Muscle of leg (tissue), 11 donors: ENCODE data around the gene BZW1. TPM values are rescaled to one million over a fixed set of nuclear protein-coding genes. Genes with fewer than 3 reads are reported as not detected.
A peak's percentile ranks its signal among the peaks of the same experiment; 100 is the strongest.
"Not testable (repeated sequence)": the region's sequence is repeated elsewhere in the genome, so short reads cannot be mapped to it uniquely, and the experiment has no call there.

Experiments
- DNase-seq: peaks from one replicate; pipeline ENCODE4 v3.0.0; 2013
- H3K27ac ChIP-seq: one replicate; pipeline ENCODE4 v1.5.1; 2013; ENCODE audit warnings: mild to moderate bottlenecking, low read length, control low read depth
- H3K27me3 ChIP-seq: one replicate; pipeline ENCODE4 v1.6.1; 2013; ENCODE audit warnings: low read length; ENCODE audit not compliant: control insufficient read depth, insufficient read depth
- H3K36me3 ChIP-seq: one replicate; pipeline ENCODE4 v1.6.1; 2013; ENCODE audit warnings: low read length; ENCODE audit not compliant: control insufficient read depth, insufficient read depth
- H3K4me1 ChIP-seq: one replicate; pipeline ENCODE4 v1.6.1; 2013; ENCODE audit warnings: low read length; ENCODE audit not compliant: control insufficient read depth, insufficient read depth
- H3K4me3 ChIP-seq: one replicate; pipeline ENCODE4 v1.5.1; 2013; ENCODE audit warnings: low read length, control low read depth
- H3K9me3 ChIP-seq: replicated peaks from 2 replicates; pipeline ENCODE4 v1.6.1; 2013; ENCODE audit warnings: low read depth, low read length; ENCODE audit not compliant: control insufficient read depth
- WGBS: methylation state at CpG from one replicate; pipeline ENCODE4 v1.1.5; 2013; ENCODE audit warnings: missing lambda C conversion rate; ENCODE audit not compliant: insufficient coverage; 5-methylcytosine and 5-hydroxymethylcytosine counted together
- polyA plus RNA-seq, 8 donors: library from polyadenylated mRNA; unstranded; fragments of 120-200 nt; gene quantifications; one replicate each; pipeline versions ENCODE4 v1.2.1 to v1.2.3, GENCODE V29; 2013; ENCODE audit warnings: inconsistent platforms in 1 of 8, low replicate concordance in 1 of 8; ENCODE audit not compliant: insufficient read length in 8 of 8, insufficient read depth in 1 of 8
- total RNA-seq: library from RNA; stranded (reverse); fragments of 120-200 nt; gene quantifications from one replicate; pipeline ENCODE4 v1.2.4, GENCODE V29; 2013

BZW1 gene
- total and polyA plus RNA-seq, 9 donors = 84.7 to 193 (median 131) TPM

DNA sequence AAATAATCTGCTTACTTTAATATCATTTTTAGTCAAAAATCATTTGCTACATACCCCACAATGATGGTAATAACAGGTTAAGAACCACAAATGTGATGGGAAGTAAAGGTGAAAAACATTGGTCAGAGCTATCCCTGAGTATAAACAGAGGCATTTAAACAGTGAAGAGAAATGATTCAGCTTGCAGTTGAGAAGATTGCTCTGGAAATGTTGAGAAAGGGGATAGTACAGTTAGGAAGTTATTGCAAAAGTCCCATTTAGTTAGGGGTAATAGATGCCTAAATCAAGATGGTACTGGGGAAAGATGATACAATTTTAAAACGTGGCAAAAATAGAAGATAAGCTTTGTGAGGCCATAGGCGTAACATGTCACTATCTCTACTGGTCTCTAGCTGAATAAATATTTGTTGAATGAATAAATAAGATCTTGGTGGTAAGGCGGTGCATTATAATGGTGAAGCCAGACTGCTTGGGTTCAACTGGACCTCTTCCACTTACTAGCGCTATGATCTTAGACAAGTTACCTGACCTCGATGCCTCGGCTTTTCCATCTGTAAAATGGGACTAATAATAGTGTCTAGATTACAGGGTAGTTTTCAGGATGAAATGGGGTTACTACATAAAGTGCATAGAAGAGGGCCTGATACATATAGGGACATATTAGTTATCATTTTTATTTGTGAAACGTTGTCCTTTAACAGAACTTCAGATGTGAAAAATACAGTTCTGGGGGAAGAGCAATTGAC is 2.0 kb upstream of the BZW1 start:
- Histone ChIP-seq H3K4me1 (peaks cover 5% of the 10 kb centered on the region), H3K27ac (no peak overlapping the region), H3K9me3 (no peaks in the 10 kb centered on the region), H3K4me3 (no peak overlapping the region), H3K27me3 (no peaks in the 10 kb centered on the region), H3K36me3 (peaks cover 6% of the 10 kb centered on the region)
- WGBS = 87% methylated on average over 4 of the region's 7 CpGs
- no peak for DNase-seq

DNA sequence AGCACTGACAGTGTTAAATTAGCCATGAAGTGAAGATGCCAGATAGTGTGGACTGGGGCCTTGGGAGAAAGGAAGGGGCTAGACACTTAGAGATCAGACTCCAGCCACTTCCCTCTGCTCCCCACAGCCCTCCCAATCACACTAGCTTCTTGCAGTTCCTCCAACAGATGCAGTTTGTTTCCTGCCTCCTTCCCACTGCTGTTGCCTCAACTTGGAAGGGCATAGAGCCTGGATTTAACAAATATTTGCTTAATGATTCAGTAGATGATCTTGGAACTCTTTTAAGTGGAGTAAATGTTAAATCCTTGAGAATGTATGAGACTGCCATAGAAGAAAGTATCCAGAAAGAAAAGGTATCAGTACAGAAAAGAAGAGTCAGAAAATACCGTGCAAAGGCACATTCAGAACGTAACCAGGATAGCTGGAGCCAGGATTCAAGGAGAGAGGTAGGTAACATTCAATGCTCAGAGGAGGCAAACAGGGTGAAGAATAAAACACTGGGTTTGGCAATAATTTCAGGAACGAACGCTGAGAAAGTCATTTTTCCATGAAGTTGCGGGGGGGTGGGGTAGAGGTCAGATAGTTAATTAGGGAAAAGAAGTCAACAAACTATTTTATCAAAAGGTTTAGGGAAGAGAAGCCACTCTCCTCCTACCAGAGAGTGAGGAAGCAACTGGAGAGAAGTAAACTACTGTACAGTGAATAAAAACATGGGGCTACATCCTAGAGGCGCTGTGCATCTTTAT is 1.3 kb upstream of the BZW1 start:
- peak overlapping the region; percentile 86 for H3K27ac ChIP-seq

DNA sequence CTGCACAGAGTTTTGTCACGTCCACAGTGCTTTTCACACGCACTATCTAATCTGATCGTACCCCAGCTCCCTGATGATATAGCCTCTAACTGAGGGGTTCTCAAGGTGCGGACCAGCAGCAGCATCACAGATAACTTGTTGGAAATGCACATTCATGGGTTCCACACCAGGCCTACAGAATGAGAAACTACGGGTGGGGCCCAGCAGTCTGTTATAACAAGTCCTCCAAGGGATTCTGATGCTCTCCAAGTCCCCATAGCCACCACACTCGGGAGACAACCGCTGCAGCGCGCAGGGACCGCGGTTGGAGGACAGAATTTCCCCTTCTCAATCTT is 745 bp upstream of the BZW1 start:
- H3K4me3 ChIP-seq = peak overlapping the region; percentile 46
- peaks cover 5% of the 10 kb centered on the region for H3K4me1 ChIP-seq
- H3K9me3 ChIP-seq = no peaks in the 10 kb centered on the region
- WGBS = 12% methylated on average over 4 of the region's 11 CpGs
- H3K27ac ChIP-seq = peak overlapping the region; percentile 86
- peaks cover 11% of the 10 kb centered on the region for H3K36me3 ChIP-seq
- DNase-seq = no peak
- H3K27me3 ChIP-seq = no peaks in the 10 kb centered on the region

More for the DNA sequence above, 1.3 kb upstream of the BZW1 start:
- no peaks in the 10 kb centered on the region for H3K27me3 ChIP-seq
- WGBS = 40% methylated on average over 1 of the region's 6 CpGs
- no peaks in the 10 kb centered on the region for H3K9me3 ChIP-seq
- H3K36me3 ChIP-seq = peaks cover 9% of the 10 kb centered on the region
- DNase-seq = peak; percentile 20
- H3K4me3 ChIP-seq = peak overlapping the region; percentile 46
- H3K4me1 ChIP-seq = peaks cover 5% of the 10 kb centered on the region

DNA sequence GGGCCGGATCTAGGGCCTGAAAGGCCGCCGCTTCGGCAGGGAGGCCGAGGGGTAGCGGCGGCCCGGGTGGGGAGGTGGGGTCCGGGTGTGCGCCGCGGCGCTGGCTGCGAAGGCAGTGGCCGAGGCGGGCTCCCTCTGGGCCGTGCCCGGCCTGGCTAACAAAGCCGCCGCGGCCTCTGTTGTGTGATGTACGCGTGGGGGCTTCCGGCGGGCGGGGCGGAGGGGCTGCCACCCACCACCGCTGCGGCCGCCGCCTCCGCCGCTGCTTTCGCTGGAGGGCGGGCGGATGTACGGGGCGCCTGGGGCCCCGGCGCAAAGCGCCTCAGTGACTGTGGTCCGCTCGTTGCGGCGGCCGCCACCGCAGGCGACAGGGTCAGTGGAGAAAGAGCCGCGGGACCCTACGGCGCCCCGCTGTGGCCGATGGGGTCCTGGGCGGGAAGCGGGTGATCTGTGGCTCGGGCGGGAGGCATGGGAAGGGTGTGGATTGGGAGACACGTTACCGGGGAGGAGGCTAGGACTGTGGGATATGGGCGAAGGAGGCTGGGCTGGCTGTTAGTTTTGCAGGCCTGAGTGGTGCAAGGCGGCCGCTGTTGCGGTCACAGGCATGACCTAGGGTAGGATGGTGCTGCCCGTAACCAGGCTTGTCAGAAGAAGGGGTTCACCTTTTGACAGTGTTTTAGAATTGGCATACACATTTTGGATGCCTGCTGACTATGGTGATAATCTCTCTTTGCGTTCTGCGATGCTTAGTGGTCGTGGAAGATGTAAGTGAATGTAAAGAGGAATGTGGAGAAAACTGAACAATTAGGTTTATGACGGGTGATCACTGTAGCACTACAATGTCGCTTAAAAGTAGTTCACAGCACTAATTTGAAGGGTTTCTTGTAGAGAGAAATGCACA is 662 bp downstream of the BZW1 start:
- WGBS = 1% methylated on average over 67 of the region's 70 CpGs
- Histone ChIP-seq H3K36me3 (peaks cover 19% of the 10 kb centered on the region), H3K9me3 (no peaks in the 10 kb centered on the region), H3K4me3 (peak overlapping the region; percentile 54), H3K27me3 (no peaks in the 10 kb centered on the region), H3K27ac (peak overlapping the region; percentile 99), H3K4me1 (peaks cover 5% of the 10 kb centered on the region)
- peak; percentile 80 for DNase-seq

DNA sequence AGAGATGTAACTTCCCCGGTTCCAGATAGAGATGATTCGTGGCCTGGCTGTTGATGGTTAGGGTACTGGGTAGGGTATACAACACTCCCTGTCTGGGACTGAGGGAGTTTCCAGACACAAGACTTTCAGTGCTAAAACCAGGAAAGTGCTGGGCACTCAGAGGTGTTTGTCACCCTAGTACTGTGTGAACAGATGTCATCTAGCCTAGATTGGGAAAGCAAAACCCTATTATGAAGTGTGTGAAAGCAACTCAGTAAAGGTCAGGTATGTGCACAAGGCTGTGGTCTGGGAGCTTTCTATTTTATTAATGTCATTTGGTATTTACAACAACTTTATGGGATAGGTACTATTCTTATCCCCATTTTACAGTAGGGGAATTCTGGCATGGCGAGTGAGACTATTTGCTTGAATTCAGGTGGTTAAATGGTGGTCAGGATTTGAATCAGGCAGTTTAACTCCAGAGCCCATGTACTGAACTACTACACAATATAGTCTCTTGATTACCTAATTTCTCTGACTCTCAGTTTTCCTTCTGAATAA is 2.6 kb downstream of the BZW1 start:
- Histone ChIP-seq H3K27me3 (no peaks in the 10 kb centered on the region), H3K27ac (no peak overlapping the region), H3K36me3 (peaks cover 37% of the 10 kb centered on the region), H3K4me3 (no peak overlapping the region), H3K4me1 (peaks cover 5% of the 10 kb centered on the region), H3K9me3 (no peaks in the 10 kb centered on the region)
- no peak for DNase-seq
- WGBS = no CpG with 5 or more reads among the region's 3 CpGs

DNA sequence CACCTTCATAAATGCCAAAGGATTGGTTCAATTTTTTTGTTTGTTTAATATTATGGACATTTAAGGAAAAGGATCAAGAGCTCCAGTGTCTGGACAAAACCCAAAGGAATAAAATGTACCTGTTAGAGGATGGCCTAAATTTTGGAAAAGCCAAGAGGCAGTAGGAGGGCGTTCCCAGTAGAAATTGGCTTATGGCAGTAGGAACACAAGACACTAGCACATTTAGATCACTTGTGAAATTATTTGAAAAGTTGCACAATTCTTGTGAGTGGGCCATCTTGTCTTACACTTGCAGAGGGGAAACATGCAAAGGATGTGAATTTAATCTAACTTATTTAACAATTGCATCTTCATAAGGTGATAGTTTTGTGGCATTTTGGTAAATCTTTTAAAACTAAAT is 3.2 kb downstream of the BZW1 start:
- no CpG with 5 or more reads among the region's 1 CpG for WGBS
- no peak overlapping the region for H3K4me3 ChIP-seq
- no peaks in the 10 kb centered on the region for H3K27me3 ChIP-seq
- H3K4me1 ChIP-seq = peaks cover 5% of the 10 kb centered on the region
- DNase-seq = no peak
- no peaks in the 10 kb centered on the region for H3K9me3 ChIP-seq
- H3K27ac ChIP-seq = no peak overlapping the region
- H3K36me3 ChIP-seq = peaks cover 39% of the 10 kb centered on the region

DNA sequence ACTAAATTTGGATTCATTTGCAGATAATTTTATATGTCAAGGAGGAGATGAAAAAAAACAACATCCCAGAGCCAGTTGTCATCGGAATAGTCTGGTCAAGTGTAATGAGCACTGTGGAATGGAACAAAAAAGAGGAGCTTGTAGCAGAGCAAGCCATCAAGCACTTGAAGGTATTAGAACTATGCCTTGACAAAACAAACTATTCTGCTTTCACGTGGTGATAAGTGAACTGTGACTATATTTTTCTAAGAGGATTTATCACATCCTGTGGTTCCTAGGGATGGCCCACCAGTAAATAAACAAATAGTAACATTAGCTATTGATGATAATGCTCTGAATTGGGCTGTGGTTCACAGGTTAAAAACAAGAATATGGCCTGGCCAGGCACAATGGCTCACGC is 7.0 kb downstream of the BZW1 start:
- H3K36me3 ChIP-seq = peaks cover 59% of the 10 kb centered on the region
- H3K4me1 ChIP-seq, H3K4me3 ChIP-seq, DNase-seq, H3K9me3 ChIP-seq, H3K27me3 ChIP-seq, H3K27ac ChIP-seq: not testable (repeated sequence)
- WGBS = 92% methylated on average over 2 of the region's 3 CpGs

DNA sequence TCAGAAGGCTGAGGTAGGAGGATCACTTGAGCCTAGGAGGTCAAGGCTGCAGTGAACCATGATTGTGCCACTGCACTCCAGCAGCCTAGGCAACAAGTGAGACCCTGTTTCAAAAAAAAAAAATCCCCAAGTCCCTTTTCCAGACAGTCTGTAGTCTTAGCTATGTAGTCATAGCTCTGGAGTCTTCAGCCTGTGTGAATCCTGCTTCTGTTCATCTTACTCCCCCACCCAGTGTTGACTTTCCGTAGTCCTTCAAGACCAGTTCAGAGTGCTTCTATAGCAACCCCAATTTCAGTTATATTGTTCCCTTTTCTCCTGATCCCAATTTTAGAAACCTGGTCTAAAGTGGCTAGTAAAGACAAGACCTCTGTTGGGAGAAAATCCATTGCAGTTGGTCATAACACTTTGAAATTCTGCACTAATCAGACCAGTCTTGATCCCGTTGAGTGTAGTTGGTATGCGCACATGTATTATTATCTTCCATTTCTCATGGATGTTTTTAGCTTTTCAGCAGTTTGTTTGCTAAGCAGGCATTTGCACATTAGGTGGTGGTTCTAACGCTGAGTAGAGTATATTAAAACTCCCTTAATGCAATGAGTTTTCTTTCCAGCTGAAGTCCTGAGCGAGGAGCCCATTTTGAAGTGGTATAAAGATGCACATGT is 9.0 kb downstream of the BZW1 start:
- no peaks in the 10 kb centered on the region for H3K4me1 ChIP-seq
- peaks cover 48% of the 10 kb centered on the region for H3K36me3 ChIP-seq
- DNase-seq = no peak
- no peaks in the 10 kb centered on the region for H3K27me3 ChIP-seq
- no CpG with 5 or more reads among the region's 5 CpGs for WGBS
- no peak overlapping the region for H3K4me3 ChIP-seq
- H3K9me3 ChIP-seq = no peaks in the 10 kb centered on the region
- H3K27ac ChIP-seq = no peak overlapping the region

DNA sequence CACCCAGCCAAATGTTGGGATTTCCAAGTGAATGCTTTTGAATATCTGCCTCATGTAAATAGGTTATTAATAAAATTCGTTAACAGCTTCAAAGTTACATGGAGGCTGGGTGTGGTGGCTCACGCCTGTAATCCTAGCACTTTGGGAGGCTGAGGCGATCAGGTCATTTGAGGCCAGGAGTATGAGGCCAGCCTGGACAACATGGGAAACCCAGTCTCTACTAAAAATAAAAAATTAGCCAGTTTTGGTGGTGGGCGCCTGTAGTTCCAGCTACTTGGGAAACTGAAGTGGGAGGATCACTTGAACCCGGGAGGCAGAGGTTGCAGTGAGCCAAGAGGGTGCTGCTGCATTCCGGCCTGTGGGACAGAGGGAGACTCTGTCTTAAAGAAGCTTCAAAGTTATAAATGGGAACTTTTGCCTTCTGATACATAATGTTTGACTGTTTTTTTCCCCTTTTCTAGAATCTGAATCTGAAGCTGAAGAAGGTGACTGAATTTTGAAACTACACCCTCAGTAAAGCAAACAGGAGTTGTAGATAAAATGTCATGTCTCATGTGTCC is 10.1 kb downstream of the BZW1 start:
- Histone ChIP-seq H3K9me3 (no peaks in the 10 kb centered on the region), H3K4me1 (no peaks in the 10 kb centered on the region), H3K27ac (no peak overlapping the region), H3K27me3 (no peaks in the 10 kb centered on the region), H3K36me3 (peaks cover 42% of the 10 kb centered on the region), H3K4me3 (no peak overlapping the region)
- no peak for DNase-seq
- WGBS = 85% methylated on average over 3 of the region's 6 CpGs
